Lower lobe of right lung (tissue), 2 donors: ENCODE data around the gene SSB. TPM values are rescaled to one million over a fixed set of nuclear protein-coding genes. Genes with fewer than 3 reads are reported as not detected.
A peak's percentile ranks its signal among the peaks of the same experiment; 100 is the strongest.
"Not testable (repeated sequence)": the region's sequence is repeated elsewhere in the genome, so short reads cannot be mapped to it uniquely, and the experiment has no call there.

ENCODE experiments used
- ATAC-seq, 2 donors: fragments of 200-7000 bp; cut with Tn5 transposase; one replicate each; pipeline ENCODE4 v1.9.1; 2020 to 2022; ENCODE audit warnings: mild to moderate bottlenecking in 2 of 2, moderate library complexity in 2 of 2
- DNase-seq: peaks from one replicate; pipeline ENCODE4 v3.0.0-alpha.2; 2020
- H3K27ac ChIP-seq: fragments of 200-600 bp; one replicate; pipeline ENCODE4 v1.8.0; 2022
- H3K27me3 ChIP-seq: fragments of 200-600 bp; one replicate; pipeline ENCODE4 v1.8.0; 2022; ENCODE audit warnings: low read depth
- H3K36me3 ChIP-seq: fragments of 200-600 bp; one replicate; pipeline ENCODE4 v1.8.0; 2022; ENCODE audit warnings: mild to moderate bottlenecking
- H3K4me1 ChIP-seq: fragments of 200-600 bp; one replicate; pipeline ENCODE4 v1.8.0; 2022
- H3K4me3 ChIP-seq: fragments of 200-600 bp; one replicate; pipeline ENCODE4 v1.8.0; 2022; ENCODE audit warnings: mild to moderate bottlenecking
- H3K9me3 ChIP-seq: fragments of 200-600 bp; one replicate; pipeline ENCODE4 v1.8.0; 2022
- intact Hi-C: fragments of 100-400 bp; cut with DNase I; formaldehyde crosslinking; loops from one replicate; pipeline ENCODE4 v1.11.0; 2022
- total RNA-seq: library from RNA; stranded (reverse); fragmentation: NEBNext Ultra II Directional; extraction: Animal tissue kit (Norgen Biotek cat#: 25700); gene quantifications from one replicate; pipeline ENCODE4 v1.2.1, GENCODE V29; 2021
- TF ChIP-seq, protein P1 (sequence below): fragments of 200-600 bp; IDR thresholded peaks from one replicate; pipeline ENCODE4 v1.8.0; 2022; ENCODE audit warnings: antibody characterized with exemption, mild to moderate bottlenecking
- donor health status: DM: no; HTN: yes; CAD: no; lungs with severe emphysema.

SSB gene
- total RNA-seq, 1 donor from 2014 or later, result 76.3 TPM

DNA sequence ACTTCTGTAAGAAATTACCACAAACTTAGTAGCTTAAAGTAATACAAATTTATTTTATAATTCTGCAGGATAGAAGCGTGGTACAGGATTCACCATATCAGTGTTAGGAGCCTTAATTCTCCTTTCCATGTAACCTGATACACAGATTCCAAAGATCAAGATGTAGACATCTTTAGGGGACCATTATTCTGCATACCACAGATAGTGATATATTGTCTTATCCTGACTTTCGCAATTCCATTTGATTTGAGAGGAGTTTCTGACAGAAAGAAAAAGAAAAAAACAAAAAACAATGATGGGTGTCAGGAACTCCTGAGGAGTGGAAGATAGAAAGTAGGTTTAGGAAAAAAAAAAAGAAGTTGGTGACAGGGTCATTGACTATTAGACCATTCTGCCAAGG lies 40.9 kb upstream of the SSB start:
- H3K36me3 ChIP-seq, result no peaks in the 10 kb centered on the region
- H3K27me3 ChIP-seq, result no peaks in the 10 kb centered on the region
- no peak overlapping the region for H3K27ac ChIP-seq
- H3K4me1 ChIP-seq, result no peaks in the 10 kb centered on the region
- no peak overlapping the region for H3K4me3 ChIP-seq
- no peaks in the 10 kb centered on the region for H3K9me3 ChIP-seq
- intact Hi-C loops, result no loop called here
- TF ChIP-seq, protein P1, sequence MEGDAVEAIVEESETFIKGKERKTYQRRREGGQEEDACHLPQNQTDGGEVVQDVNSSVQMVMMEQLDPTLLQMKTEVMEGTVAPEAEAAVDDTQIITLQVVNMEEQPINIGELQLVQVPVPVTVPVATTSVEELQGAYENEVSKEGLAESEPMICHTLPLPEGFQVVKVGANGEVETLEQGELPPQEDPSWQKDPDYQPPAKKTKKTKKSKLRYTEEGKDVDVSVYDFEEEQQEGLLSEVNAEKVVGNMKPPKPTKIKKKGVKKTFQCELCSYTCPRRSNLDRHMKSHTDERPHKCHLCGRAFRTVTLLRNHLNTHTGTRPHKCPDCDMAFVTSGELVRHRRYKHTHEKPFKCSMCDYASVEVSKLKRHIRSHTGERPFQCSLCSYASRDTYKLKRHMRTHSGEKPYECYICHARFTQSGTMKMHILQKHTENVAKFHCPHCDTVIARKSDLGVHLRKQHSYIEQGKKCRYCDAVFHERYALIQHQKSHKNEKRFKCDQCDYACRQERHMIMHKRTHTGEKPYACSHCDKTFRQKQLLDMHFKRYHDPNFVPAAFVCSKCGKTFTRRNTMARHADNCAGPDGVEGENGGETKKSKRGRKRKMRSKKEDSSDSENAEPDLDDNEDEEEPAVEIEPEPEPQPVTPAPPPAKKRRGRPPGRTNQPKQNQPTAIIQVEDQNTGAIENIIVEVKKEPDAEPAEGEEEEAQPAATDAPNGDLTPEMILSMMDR, result no peak
- no peak for DNase-seq
- no peak for ATAC-seq

DNA sequence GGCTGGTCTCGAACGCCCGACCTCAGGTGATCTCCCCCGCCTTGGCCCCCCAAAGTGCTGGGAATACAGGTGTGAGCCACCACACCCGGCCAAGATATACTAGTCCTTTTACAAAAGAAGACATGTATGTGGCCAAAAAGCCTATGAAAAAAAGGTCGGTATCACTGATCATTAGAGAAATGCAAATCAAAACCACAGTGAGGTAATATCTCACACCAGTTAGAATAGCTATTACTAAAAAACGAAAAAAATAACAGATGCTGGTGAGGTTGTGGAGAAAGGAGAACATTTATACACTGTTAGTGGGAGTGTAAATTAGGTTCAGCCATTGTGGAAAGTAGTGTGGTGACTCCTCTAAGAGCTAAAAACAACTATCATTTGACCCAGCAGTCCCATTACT lies 38.7 kb upstream of the SSB start:
- Histone ChIP-seq H3K9me3 (no peaks in the 10 kb centered on the region), H3K4me1 (no peaks in the 10 kb centered on the region), H3K36me3 (no peaks in the 10 kb centered on the region), H3K27ac (no peak overlapping the region), H3K4me3 (no peak overlapping the region), H3K27me3 (no peaks in the 10 kb centered on the region)
- intact Hi-C loops, result no loop called here
- ATAC-seq, result no peak
- TF ChIP-seq, protein P1, result no peak
- DNase-seq, result no peak

DNA sequence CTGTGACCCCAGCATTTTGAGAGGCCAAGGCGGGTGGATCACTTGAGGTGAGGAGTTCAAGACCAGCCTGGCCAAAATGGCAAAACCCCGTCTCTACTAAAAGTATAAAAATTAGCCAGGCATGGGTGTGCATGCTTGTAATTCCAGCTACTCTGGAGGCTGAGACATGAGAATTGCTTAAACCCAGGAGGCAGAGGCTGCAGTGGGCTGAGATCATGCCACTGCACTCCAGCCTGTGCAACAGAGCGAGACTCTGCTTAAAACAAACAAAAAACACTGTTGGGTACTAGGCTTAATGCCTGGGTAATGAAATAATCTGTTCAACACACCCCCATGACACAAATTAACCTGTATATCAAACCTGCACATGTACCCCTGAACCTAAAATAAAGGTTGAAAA lies 37.9 kb upstream of the SSB start:
- intact Hi-C loops, H3K27me3 ChIP-seq: not testable (repeated sequence)

DNA sequence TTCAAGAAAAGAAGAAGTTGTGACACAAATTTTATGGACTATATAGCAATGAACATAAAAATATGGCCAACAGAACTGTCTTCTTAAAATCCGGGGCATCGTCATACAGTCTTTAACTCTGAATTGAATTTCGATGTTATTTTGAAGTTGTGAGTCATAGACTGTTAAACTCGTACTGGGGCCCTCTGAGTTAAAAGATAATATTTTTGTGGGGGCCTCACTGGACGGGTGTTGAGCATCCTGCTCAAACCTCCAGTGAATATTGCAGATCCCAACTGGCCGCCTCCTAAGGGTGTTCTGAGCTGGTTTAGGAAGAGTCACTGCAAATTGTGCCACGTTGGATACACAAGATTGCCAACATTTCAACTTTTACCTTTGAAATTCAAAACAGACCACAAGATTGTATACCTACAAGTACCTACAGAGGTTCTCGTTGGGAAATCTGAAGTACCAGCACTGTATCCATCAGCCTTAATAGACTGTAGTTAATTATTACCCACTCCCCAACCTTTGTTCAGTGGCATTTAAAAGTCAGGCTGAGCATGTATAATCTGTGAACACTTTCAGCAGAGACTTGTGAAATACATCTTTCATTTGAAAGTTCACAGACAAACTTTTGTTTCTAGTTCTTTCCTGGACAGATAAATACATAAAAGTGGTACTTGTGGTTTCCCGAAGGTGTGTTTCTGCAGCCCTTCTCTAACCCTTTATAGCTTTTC lies 37.3 kb upstream of the SSB start:
- ATAC-seq (peak; percentile 33 to 51), DNase-seq (no peak)
- Histone ChIP-seq H3K9me3 (no peaks in the 10 kb centered on the region), H3K36me3 (no peaks in the 10 kb centered on the region), H3K4me3 (no peak overlapping the region), H3K4me1 (no peaks in the 10 kb centered on the region), H3K27ac (no peak overlapping the region), H3K27me3 (no peaks in the 10 kb centered on the region)
- TF ChIP-seq, protein P1, result no peak
- intact Hi-C loops, result no loop called here

More for the DNA sequence above, 37.9 kb upstream of the SSB start:
- not testable (repeated sequence) for H3K9me3 ChIP-seq, H3K4me3 ChIP-seq, H3K27ac ChIP-seq, H3K4me1 ChIP-seq, DNase-seq, H3K36me3 ChIP-seq, ATAC-seq

DNA sequence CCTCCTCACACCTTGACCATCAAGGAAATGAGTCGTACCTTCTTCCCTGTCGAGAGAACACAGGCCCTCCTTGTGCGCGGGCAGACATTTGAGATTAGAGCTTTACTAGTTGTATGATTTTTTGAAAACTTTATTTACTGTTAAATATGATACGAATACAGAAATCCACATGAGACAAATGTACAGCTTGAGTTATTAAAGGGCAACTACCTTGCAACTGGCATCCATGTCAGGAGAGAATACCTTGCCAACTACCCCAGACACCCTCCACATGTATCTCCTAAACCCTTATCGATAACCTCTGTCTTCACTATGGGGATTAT lies 36.7 kb upstream of the SSB start:
- Histone ChIP-seq H3K9me3 (no peaks in the 10 kb centered on the region), H3K27ac (no peak overlapping the region), H3K4me3 (no peak overlapping the region), H3K4me1 (no peaks in the 10 kb centered on the region), H3K27me3 (no peaks in the 10 kb centered on the region), H3K36me3 (no peaks in the 10 kb centered on the region)
- TF ChIP-seq, protein P1, result no peak
- ATAC-seq (peak in 1 of 2 donors; percentile 11), DNase-seq (no peak)
- intact Hi-C loops, result no loop called here

DNA sequence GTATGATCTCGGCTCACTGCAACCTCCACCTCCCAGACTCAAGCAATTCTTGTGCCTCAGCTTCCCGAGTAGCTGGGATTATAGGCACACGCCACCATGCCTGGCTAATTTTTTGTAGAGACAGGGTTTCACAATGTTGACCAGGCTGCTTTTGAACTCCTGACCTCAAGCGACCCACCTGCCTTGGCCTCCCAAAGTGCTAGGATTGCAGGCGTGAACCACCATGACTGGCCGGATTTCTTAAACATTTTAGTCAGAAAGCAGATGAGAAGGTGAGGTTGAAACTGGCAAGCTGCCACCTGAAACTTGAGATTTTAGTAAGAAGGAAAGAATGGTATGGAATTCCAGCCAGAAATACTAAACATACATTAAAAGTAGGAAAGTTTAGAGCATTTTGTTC lies 33.1 kb upstream of the SSB start:
- intact Hi-C loops, result no loop called here
- no peaks in the 10 kb centered on the region for H3K36me3 ChIP-seq
- TF ChIP-seq, protein P1, result no peak
- H3K27ac ChIP-seq, result no peak overlapping the region
- H3K4me3 ChIP-seq, result no peak overlapping the region
- ATAC-seq, result no peak
- no peak for DNase-seq
- peaks cover 22% of the 10 kb centered on the region for H3K27me3 ChIP-seq
- peaks cover 9% of the 10 kb centered on the region for H3K4me1 ChIP-seq
- no peaks in the 10 kb centered on the region for H3K9me3 ChIP-seq
